ENCODE data around the gene OIP5. TPM values are rescaled to one million over a fixed set of nuclear protein-coding genes. Genes with fewer than 3 reads are reported as not detected.

OIP5 gene
- total and polyA plus RNA-seq, 2 donors (not counting 3 experiments of a cell fraction or from before 2014, with no cell fraction given): 11.4 to 11.8 TPM

GRCh38 chr15:41336549-41336948 is 4.2 kb upstream of the OIP5 start:
- CTCF ChIA-PET: no interaction called here
- H3K27me3 ChIP-seq (ENCODE audit: control insufficient read depth in 2 of 2, insufficient read depth in 2 of 2, low read length in 2 of 2): no peaks in the 10 kb centered on the region
- H2AFZ ChIP-seq (ENCODE audit: low read depth, low read length): no peak overlapping the region
- H3K27ac ChIP-seq (ENCODE audit: insufficient read depth, low read depth, low read length): no peak overlapping the region
- dilution Hi-C loops (cut with MboI; ENCODE audit: extremely low pct_ligation_motif_present, low sequenced_read_pairs): no loop called here
- DNase-seq (ENCODE audit: low read depth, low spot score) (no peak), FAIRE-seq (no peak)
- no peaks in the 10 kb centered on the region for H3K9me1 ChIP-seq (replicated peaks; ENCODE audit: control insufficient read depth, extremely low read depth, insufficient read depth, low read length)
- intact Hi-C loops (cut with micrococcal nuclease): no loop called here
- H4K20me1 ChIP-seq (replicated peaks; ENCODE audit: control insufficient read depth, extremely low read depth, insufficient read depth, low read length): no peaks in the 10 kb centered on the region
- H3K4me3 ChIP-seq (replicated peaks in 1 of 3; ENCODE audit: insufficient read depth in 1 of 3, low read depth in 1 of 3, low read length in 3 of 3): no peak overlapping the region
- H3K36me3 ChIP-seq (ENCODE audit: control insufficient read depth in 2 of 2, extremely low read depth in 1 of 2, insufficient read depth in 2 of 2, low read length in 2 of 2): peaks cover 4 to 5% of the 10 kb centered on the region in 2 experiments
- peaks cover 78% of the 10 kb centered on the region for H3K79me2 ChIP-seq (ENCODE audit: control insufficient read depth, insufficient read depth, low read length)
- no peak overlapping the region for H3K4me2 ChIP-seq (ENCODE audit: insufficient read depth, low read length)
- peaks cover 16% of the 10 kb centered on the region for H3K4me1 ChIP-seq (ENCODE audit: control insufficient read depth, extremely low read depth, insufficient read depth, low read length)
- H3K9me3 ChIP-seq (replicated peaks; ENCODE audit: control insufficient read depth, insufficient read depth, low read length): no peaks in the 10 kb centered on the region
- no peak overlapping the region for H3K9ac ChIP-seq (replicated peaks; ENCODE audit: extremely low read depth, insufficient read depth, low read length)
- TF ChIP-seq MYC (IDR thresholded peaks at IDR 0.05; ENCODE audit: low read depth, low read length) (no peak), POLR2A (IDR thresholded peaks at IDR 0.05; ENCODE audit: low read depth, low read length) (no peak), JUN (IDR thresholded peaks at IDR 0.05; ENCODE audit: borderline replicate concordance, insufficient read depth, insufficient read length, low read depth) (no peak), FOS (IDR thresholded peaks at IDR 0.05; ENCODE audit: borderline replicate concordance, insufficient read depth, low read length) (no peak), GATA2 (IDR thresholded peaks at IDR 0.05; ENCODE audit: insufficient read depth, insufficient read length, low read depth, low read length) (no peak), POLR2AphosphoS5 (IDR thresholded peaks at IDR 0.05; ENCODE audit: insufficient read depth, low read depth, low read length) (no peak), EZH2 (IDR thresholded peaks at IDR 0.05; ENCODE audit: borderline replicate concordance, low read depth, low read length, severe bottlenecking) (no peak), CTCF (IDR thresholded peaks at IDR 0.05; ENCODE audit: extremely low read depth in 1 of 2, insufficient read depth in 1 of 2, low read depth in 1 of 2, low read length in 2 of 2) (no peak), MAX (IDR thresholded peaks at IDR 0.05; ENCODE audit: insufficient read depth, insufficient read length) (no peak)
- BruUV-seq (replicated peaks): no TSS peak
- POLR2A ChIA-PET: no interaction called here

Data from endothelial cell of umbilical vein (primary cell).